ENCODE results near the gene STK33. TPM values are rescaled to one million over a fixed set of nuclear protein-coding genes. Genes with fewer than 3 reads are reported as not detected.
A peak's percentile ranks its signal among the peaks of the same experiment; 100 is the strongest.

The STK33 gene
- polyA plus RNA-seq, 3 donors, result 25.3 to 37.1 (median 31.8) TPM

- no peak for DNase-seq (ENCODE audit: extremely low read depth in 1 of 11, low read depth in 9 of 11, low spot score in 4 of 11)
Observed at GRCh38 chr11:8366316-8366715, 227.7 kb downstream of the STK33 start.

GRCh38 chr11:8365216-8365941, 228.6 kb downstream of the STK33 start:
- no peak for DNase-seq (ENCODE audit: extremely low read depth in 1 of 11, low read depth in 9 of 11, low spot score in 4 of 11)

- no peak for DNase-seq (ENCODE audit: extremely low read depth in 1 of 11, low read depth in 9 of 11, low spot score in 4 of 11)
Observed at GRCh38 chr11:8363921-8364320, 230.1 kb downstream of the STK33 start.

- no peak for DNase-seq (ENCODE audit: extremely low read depth in 1 of 11, low read depth in 9 of 11, low spot score in 4 of 11)
Observed at GRCh38 chr11:8362899-8363298, 231.1 kb downstream of the STK33 start.

- no peak for DNase-seq (ENCODE audit: extremely low read depth in 1 of 11, low read depth in 9 of 11, low spot score in 4 of 11)
Observed at GRCh38 chr11:8362491-8362890, 231.5 kb downstream of the STK33 start.

GRCh38 chr11:8361664-8362210, 232.3 kb downstream of the STK33 start:
- no peak for DNase-seq (ENCODE audit: extremely low read depth in 1 of 11, low read depth in 9 of 11, low spot score in 4 of 11)

- no peak for DNase-seq (ENCODE audit: extremely low read depth in 1 of 11, low read depth in 9 of 11, low spot score in 4 of 11)
Observed at GRCh38 chr11:8361206-8361605, 232.8 kb downstream of the STK33 start.

GRCh38 chr11:8360086-8360828, 233.8 kb downstream of the STK33 start:
- DNase-seq (ENCODE audit: extremely low read depth in 1 of 11, low read depth in 9 of 11, low spot score in 4 of 11), result no peak

GRCh38 chr11:8359521-8359920, 234.5 kb downstream of the STK33 start:
- DNase-seq (ENCODE audit: extremely low read depth in 1 of 11, low read depth in 9 of 11, low spot score in 4 of 11), result no peak

- no peak for DNase-seq (ENCODE audit: extremely low read depth in 1 of 11, low read depth in 9 of 11, low spot score in 4 of 11)
Observed at GRCh38 chr11:8357891-8358566, 236.0 kb downstream of the STK33 start.

GRCh38 chr11:8357505-8357888, 236.5 kb downstream of the STK33 start:
- DNase-seq (ENCODE audit: extremely low read depth in 1 of 11, low read depth in 9 of 11, low spot score in 4 of 11), result no peak

- DNase-seq (ENCODE audit: extremely low read depth in 1 of 11, low read depth in 9 of 11, low spot score in 4 of 11), result peak; percentile 31 to 85 (median 66)
Observed at GRCh38 chr11:8356721-8357504, 237.1 kb downstream of the STK33 start.

GRCh38 chr11:8356216-8356615, 237.8 kb downstream of the STK33 start:
- no peak for DNase-seq (ENCODE audit: extremely low read depth in 1 of 11, low read depth in 9 of 11, low spot score in 4 of 11)

- no peak for DNase-seq (ENCODE audit: extremely low read depth in 1 of 11, low read depth in 9 of 11, low spot score in 4 of 11)
Observed at GRCh38 chr11:8355416-8355742, 238.6 kb downstream of the STK33 start.

- peak; percentile 29 to 69 (median 57) for DNase-seq (ENCODE audit: extremely low read depth in 1 of 11, low read depth in 9 of 11, low spot score in 4 of 11)
Observed at GRCh38 chr11:8354622-8355415, 239.2 kb downstream of the STK33 start.

- no peak for DNase-seq (ENCODE audit: extremely low read depth in 1 of 11, low read depth in 9 of 11, low spot score in 4 of 11)
Observed at GRCh38 chr11:8352876-8353505, 241.0 kb downstream of the STK33 start.

GRCh38 chr11:8352103-8352875, 241.7 kb downstream of the STK33 start:
- DNase-seq (ENCODE audit: extremely low read depth in 1 of 11, low read depth in 9 of 11, low spot score in 4 of 11), result no peak
